ENCODE results near the gene GAPT.
"Not testable (repeated sequence)": the region's sequence is repeated elsewhere in the genome, so short reads cannot be mapped to it uniquely, and the experiment has no call there.

The GAPT gene

GRCh38 chr5:58505971-58506640 is 14.9 kb downstream of the GAPT start:
- no peak for DNase-seq

DNA sequence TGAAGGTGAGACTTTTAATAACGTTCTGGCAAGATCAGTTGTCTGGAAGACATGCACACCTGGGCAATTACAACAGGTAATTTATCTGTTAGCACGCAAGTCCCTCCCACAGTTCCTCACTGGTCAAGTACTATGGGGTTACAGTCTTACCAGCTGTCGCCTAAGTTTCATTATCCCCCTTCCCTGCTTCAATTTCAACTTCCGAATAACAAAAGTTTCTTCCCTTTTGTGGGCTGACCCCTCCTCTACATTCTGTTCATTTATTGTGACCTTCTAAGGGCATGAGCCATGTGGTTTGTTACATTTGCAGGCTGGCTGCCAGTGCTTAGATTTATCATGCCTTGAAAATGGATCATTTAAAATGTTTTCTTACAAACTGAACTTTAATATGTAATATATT is 16.5 kb downstream of the GAPT start:
- DNase-seq: no peak

GRCh38 chr5:58517198-58517597 is 26.0 kb downstream of the GAPT start:
- DNase-seq: no peak

- DNase-seq: no peak
Observed at GRCh38 chr5:58523956-58524355, 32.7 kb downstream of the GAPT start.

DNA sequence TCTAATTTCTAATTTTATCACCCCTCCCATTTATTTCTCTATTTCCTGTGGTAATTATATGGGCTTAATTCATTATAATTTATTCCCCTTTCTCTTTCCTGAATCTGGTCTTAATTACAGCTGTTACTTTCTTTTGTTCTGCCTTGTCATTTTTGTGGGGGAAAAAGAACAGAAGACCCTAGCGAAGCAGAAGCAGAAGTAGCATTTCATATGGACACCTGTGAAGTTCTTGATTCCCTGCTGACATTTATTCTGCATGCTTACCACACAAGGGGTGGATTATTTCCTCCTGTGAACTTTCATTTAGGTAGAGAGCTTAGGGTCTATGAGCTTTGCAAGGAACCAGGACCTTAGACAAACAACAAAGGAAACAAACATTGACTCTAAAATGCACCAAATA is 33.3 kb downstream of the GAPT start:
- DNase-seq: no peak

- DNase-seq: no peak
Observed at GRCh38 chr5:58530942-58531490, 39.8 kb downstream of the GAPT start.

DNA sequence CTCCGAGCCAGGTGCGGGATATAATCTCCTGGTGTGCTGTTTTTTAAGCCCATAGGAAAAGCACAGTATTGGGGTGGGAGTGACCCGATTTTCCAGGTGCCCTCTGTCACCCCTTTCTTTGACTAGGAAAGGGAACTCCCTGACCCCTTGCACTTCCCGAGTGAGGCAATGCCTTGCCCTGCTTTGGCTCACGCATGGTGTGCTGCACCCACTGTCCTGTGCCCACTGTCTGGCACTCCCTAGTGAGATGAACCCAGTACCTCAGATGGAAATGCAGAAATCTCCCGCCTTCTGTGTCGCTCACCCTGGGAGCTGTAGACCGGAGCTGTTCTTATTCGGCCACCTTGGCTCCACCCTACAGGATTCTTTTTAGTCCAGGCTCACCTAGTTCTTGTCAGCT is 50.7 kb downstream of the GAPT start:
- DNase-seq: not testable (repeated sequence)

GRCh38 chr5:58542709-58543108 is 51.5 kb downstream of the GAPT start:
- no peak for DNase-seq

- DNase-seq: no peak
Observed at GRCh38 chr5:58543723-58544122, 52.5 kb downstream of the GAPT start.

DNA sequence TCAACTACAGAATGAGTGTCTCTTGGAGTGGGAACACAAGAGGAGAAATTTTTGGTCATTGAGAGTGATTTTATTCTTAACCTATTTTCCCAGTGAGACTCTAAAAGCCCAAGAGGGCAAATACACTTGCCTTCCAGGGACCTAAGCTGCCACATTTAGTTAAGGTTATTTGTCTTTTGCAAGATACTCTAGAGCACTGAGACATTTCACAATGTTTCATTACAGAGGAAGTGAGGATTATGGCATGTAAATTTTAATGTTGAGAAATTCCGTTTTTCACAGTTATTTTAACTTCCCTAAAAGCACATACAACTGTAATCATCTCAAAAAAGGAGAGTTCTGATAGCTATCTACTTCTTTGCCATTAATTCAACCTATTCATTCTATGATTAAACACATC is 53.0 kb downstream of the GAPT start:
- DNase-seq: no peak

DNA sequence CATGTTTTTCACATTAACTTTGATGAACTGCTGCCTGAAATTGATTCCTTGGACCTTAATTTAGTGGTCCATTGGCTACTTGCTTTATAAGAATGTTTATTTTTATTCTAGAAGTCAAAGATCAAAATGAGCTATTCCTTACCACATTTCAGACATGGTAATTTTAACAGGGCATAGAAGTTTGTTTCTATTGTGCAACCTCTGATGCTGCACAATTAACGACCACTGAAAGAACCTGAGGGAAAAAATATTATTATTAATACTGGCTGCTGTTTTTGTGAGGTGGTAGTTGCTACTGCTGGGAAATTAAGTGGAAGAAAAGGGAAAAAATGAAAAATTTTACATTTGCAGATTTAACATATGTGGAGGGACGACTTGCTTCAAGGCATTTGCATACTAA is 53.7 kb downstream of the GAPT start:
- DNase-seq: no peak

DNA sequence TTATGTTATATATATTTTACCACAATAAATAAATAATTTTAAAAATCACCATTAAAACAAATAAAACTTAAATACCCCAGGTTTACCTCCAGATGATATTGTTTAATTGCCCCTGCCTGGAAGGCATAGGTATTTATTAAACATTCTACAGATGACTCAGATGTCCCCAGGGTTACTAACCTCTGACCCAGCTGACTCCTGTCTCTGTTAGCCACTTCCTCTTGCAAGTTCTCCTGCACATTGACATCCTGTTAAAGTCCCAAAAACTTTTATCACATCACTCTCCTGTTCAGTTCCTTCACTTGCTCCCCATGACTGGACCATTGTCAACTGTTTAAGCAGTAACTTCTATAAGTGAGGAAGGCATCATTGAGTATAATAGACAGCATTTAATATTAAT is 54.7 kb downstream of the GAPT start:
- DNase-seq: no peak

All from C1 segment of cervical spinal cord (tissue), 14 donors.